Measurements from ENCODE around the gene EFNB2. TPM values are rescaled to one million over a fixed set of nuclear protein-coding genes. Genes with fewer than 3 reads are reported as not detected.

EFNB2 gene
- total and polyA plus RNA-seq, 2 of the 8 experiments (the other 6 are each of a cell fraction or from before 2014, with no cell fraction given): 8.2 to 12.0 TPM

GRCh38 chr13:106488076-106488475 lies 47.4 kb downstream of the EFNB2 start (continued):
- TF ChIP-seq CHD2 (IDR thresholded peaks at IDR 0.05; ENCODE audit: low read length) (no peak), SUZ12 (IDR thresholded peaks at IDR 0.05; ENCODE audit: low read length) (no peak), CTBP2 (IDR thresholded peaks at IDR 0.05; ENCODE audit: borderline replicate concordance, insufficient read depth, insufficient read length, low read length) (no peak), TAF1 (IDR thresholded peaks at IDR 0.05; ENCODE audit: low read depth, low read length) (no peak), CTCF (IDR thresholded peaks at IDR 0.05; ENCODE audit: control extremely low read depth in 1 of 3, insufficient read depth in 1 of 3, low read depth in 1 of 3, low read length in 3 of 3) (no peak)

Measured in H1 (cell line).